8988T (cell line): ENCODE results near the gene PAM.
A peak's percentile ranks its signal among the peaks of the same experiment; 100 is the strongest.

Experiments used
- DNase-seq: peaks from one replicate; pipeline ENCODE4 v3.0.0; 2011

The PAM gene

DNA sequence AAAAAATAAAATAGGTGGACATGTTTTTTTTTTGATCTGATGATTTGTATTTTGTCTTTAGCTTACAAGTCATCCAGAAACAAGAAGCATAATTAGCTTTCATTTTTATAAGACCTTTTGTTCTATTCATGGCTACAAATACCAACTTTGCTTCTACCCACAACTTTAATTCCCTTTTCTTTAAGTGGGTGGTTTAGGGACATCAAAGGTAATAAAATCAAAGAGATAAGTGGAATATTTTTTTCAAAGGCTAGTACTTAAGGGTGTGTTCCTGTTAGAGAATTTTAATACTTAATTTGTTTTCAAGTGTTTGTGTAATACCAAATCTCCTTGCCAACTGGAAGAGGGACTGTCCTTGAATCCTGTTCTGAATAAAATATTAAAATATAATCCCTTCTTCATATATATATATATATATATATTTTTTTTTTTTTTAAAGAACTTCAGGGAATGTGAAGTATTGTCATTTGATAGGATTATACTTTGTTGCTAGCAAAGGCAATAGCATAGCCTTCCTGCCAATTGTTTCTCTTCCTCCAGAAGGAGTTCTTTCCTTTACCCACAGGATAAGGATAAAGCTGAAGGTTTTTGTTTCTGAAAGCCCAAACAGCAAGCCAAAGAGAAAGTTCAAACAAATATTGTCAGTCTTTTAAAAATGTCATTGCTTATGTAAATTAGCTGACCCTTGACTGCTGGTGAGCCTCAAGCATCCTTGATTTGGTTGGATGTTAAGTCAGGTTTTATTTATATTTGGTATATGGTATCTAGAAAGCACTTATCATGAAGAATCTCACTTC lies 108.9 kb downstream of the PAM start:
- no peak for DNase-seq

- no peak for DNase-seq
Observed at GRCh38 chr5:102865171-102865509, 110.0 kb downstream of the PAM start.

- peak; percentile 24 for DNase-seq
Observed at GRCh38 chr5:102865510-102866236, 110.6 kb downstream of the PAM start.

DNA sequence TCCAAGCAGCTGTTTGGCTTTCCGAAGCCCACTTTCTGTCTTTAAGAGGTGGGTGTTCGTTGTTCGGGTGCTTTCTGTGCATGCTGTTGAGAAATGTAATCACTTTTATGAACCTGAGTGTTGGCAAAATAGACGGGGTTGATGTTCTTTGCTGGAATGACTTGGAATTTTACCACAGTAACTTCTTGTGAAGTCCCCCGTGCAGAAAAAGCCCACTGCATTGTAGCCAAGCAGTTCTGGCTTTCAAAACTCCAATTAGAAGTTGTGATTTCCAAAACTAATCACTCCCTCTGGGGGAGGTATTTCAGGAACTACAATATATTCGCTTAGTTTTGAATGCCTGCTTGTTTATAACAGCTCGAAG lies 111.1 kb downstream of the PAM start:
- no peak for DNase-seq

- no peak for DNase-seq
Observed at GRCh38 chr5:102867992-102868662, 113.0 kb downstream of the PAM start.

- no peak for DNase-seq
Observed at GRCh38 chr5:102869230-102869629, 114.1 kb downstream of the PAM start.

DNA sequence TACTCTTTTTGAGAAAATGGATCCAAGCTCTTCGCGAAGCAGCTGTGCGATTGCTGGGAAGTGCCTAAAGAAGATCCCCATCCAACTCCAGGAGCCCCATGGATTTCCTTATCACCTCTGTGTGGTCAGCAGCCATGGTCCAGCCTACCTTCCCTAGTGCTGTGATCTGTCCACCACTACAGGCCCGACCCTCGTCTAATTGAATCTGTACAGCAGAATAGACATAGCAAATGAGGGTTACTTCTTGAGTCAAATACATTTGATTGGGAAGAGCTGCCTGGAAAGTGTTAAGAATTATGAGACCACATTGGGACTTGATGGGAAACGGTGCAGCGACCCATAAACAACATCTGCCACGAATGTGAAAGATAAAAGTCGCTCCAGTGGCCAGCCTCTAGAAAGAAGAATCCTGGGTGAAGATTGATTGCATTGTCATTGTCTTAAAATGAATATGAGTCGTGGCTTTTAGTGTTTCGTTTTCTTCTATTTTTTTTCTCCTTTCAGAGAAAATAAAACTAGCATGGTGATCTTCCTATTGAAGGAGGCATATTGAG lies 118.4 kb downstream of the PAM start:
- DNase-seq: no peak

GRCh38 chr5:102874054-102874453 lies 118.9 kb downstream of the PAM start:
- DNase-seq: no peak

DNA sequence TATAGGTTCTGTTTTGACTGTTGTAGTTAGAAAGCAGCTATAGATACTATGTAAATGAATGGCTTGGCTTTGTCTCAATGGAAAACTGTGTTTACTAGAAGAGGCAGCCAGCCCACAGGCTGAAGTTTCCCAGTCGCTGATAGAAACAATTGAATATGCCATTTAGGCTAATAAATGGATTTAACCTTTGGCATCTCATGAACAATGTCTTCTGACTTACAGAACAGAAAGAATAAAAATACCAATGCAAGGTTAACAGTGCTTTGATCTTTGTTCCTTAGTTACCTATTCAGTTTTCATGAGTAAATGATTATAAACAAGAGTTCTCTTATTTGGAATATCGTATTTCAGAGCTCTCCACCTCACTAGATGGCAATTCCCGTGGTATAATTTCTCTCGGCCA lies 120.6 kb downstream of the PAM start:
- DNase-seq: no peak

DNA sequence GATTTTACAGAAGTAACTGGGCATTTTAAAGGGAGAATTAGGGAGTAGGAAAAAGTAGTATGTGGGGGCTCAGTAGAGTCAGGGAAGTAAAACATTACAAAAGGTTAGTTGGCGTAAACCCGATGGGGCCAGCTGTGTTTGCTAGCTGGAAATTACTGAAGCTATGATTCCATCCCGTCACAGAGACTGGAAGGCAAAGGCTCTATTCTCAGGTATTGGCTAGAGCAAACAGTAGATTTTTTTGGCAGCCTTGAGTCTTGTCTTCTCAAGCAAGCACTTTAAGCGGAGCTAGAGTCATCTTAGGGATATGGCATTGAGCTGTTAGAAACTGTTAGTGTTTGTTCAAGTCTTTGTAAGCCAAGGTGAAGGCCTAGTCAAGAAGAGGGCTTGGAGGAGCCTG lies 121.5 kb downstream of the PAM start:
- DNase-seq: no peak

DNA sequence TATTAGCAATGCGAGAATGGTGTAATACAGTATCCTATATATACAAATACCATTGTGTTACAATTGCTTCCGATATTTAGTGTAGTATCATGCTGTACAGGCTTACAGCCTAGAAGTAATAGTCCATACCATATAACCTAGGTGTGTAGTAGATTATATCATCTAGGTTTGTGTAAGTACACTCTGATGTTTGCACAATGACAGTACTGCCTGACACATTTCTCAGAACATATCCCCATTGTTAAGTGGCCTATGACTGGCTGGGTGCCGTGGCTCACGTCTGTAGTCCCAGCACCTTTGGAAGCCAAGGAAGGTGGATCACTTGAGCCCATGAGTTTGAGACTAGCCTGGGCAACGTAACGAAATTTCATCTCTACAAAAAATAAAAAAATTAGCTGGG lies 124.6 kb downstream of the PAM start:
- DNase-seq: no peak

DNA sequence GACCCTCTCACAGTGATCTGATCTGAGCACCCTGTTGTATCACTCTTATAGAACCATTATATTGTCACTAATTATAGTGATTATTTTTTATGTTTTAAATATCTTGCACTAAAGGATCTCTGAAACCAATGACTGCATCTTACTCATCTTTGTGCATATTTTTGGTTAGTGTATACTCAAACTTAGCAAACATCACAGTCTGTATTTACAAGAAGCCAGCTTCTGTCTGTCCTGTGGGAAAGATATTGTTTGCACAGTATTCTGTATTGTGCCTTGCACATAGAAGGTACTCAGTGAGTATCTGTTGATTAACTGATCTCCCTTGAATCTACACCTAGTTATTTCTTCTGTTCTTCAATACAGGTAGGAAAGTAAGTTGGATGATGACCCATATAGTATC lies 131.5 kb downstream of the PAM start:
- no peak for DNase-seq

GRCh38 chr5:102888483-102888882 lies 133.4 kb downstream of the PAM start:
- DNase-seq: no peak

- no peak for DNase-seq
Observed at GRCh38 chr5:102889033-102889432, 133.9 kb downstream of the PAM start.

- DNase-seq: no peak
Observed at GRCh38 chr5:102890133-102890532, 135.0 kb downstream of the PAM start.

GRCh38 chr5:102891175-102891574 lies 136.1 kb downstream of the PAM start:
- no peak for DNase-seq

GRCh38 chr5:102893942-102894341 lies 138.8 kb downstream of the PAM start:
- no peak for DNase-seq

DNA sequence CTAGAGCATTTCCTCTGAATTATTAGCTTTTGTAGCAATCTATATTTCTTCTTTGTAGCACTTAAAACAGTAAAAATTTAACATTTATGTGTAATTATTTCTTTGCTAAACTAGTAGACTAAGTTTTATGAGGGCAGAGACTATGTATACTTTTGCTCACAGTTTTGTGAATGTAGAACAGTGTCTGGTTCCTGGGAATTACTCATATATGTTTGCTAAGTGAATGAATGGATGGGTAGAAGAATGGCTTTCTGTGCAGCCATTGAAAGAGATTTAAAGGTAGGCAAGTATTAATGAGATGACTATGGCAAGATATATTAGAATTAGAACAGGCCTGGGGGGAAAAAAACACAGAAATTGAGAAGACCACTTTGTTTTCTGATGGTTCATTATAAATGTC lies 140.1 kb downstream of the PAM start:
- no peak for DNase-seq

- no peak for DNase-seq
Observed at GRCh38 chr5:102895976-102896375, 140.9 kb downstream of the PAM start.

DNA sequence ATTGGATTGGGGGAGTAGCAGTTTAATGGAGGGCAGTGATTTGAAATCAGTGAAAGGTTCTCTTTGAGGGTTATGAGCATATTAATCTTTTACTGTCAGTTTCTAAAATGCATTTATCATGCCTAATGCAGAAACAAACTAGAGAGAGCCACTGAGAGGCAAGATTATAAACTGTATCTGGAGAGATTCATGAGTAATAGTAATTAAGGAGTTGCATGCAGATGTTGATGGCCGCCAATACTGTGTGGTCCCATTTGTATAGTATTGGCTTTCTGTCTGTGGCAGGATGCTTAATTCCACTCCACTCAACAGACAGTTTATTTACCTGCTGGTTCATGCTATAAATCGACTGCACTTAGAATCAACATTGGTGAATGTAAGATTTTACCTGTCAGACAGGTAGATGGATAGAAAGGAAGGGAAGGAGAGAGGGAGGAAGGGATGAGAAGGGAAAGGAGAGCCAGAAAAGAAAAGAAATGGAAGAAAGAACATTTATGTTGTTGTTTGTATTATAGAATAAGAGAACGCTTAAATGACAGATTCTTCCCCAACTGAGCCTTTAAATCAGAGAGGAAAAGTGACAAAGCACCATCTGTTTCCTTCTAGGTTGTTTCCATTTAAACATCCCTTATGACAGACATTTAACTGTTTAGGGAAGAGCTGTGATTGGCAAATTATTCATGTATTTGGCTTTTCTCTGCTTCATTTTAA lies 146.5 kb downstream of the PAM start:
- DNase-seq: no peak

DNA sequence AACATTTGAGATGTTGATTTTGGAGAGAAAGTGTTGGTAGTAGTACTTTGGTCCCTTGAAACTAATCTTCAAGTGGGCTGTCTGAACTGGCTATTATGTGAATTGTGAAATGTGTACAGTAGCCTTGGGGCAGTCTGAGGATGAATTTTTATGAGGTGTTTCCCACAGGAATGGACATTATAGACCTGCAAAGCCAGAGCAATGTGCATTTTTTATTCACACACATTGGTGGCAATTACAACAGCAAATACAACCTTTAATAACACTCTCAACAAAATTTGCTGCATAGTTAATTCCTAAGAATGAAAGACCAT lies 147.0 kb downstream of the PAM start:
- no peak for DNase-seq

GRCh38 chr5:102902647-102903046 lies 147.5 kb downstream of the PAM start:
- no peak for DNase-seq

- DNase-seq: no peak
Observed at GRCh38 chr5:102903074-102903871, 148.2 kb downstream of the PAM start.
